Subcutaneous abdominal adipose tissue (tissue), 5 donors: ENCODE results near the gene DNAH8.

ENCODE experiments used
- H3K27ac ChIP-seq: one replicate; pipeline ENCODE4 v1.7.0; 2013; ENCODE audit warnings: low read depth, mild to moderate bottlenecking, inconsistent platforms, low read length, moderate library complexity
- H3K27me3 ChIP-seq, 5 donors: one replicate each; pipeline ENCODE4 v1.7.0; 2013; ENCODE audit warnings: low read length in 5 of 5, inconsistent platforms in 1 of 5; ENCODE audit not compliant: control insufficient read depth in 5 of 5, insufficient read depth in 4 of 5
- H3K36me3 ChIP-seq, 5 donors: one replicate each; pipeline ENCODE4 v1.7.0; 2013; ENCODE audit warnings: low read length in 5 of 5; ENCODE audit not compliant: control insufficient read depth in 5 of 5, insufficient read depth in 5 of 5
- H3K4me1 ChIP-seq, 5 donors: one replicate each; pipeline ENCODE4 v1.7.0; 2013; ENCODE audit warnings: low read length in 5 of 5, mild to moderate bottlenecking in 3 of 5, moderate library complexity in 1 of 5; ENCODE audit not compliant: control insufficient read depth in 5 of 5, insufficient read depth in 5 of 5
- H3K4me3 ChIP-seq, 5 donors: one replicate each; pipeline ENCODE4 v1.7.0; 2013; ENCODE audit warnings: low read length in 5 of 5, low read depth in 1 of 5
- H3K9ac ChIP-seq, 5 donors: one replicate each; pipeline ENCODE4 v1.7.0; 2013; ENCODE audit warnings: low read length in 5 of 5, mild to moderate bottlenecking in 4 of 5, moderate library complexity in 3 of 5
- H3K9me3 ChIP-seq, 5 donors: one replicate each; pipeline ENCODE4 v1.7.0; 2013; ENCODE audit warnings: low read length in 5 of 5; ENCODE audit not compliant: control insufficient read depth in 5 of 5
- donor health status: healthy.
- donor health status: healthy.
- donor health status: healthy.
- donor health status: healthy.
- donor health status: healthy.

DNAH8 gene

GRCh38 chr6:38684237-38684636 lies 30.9 kb upstream of the DNAH8 start:
- H3K9me3 ChIP-seq: no peaks in the 10 kb centered on the region
- H3K27me3 ChIP-seq: no peaks in the 10 kb centered on the region
- no peak overlapping the region for H3K4me3 ChIP-seq
- H3K36me3 ChIP-seq: peaks cover 18 to 22% (median 20%) of the 10 kb centered on the region in 5 donors
- no peak overlapping the region for H3K27ac ChIP-seq
- peaks cover 2 to 8% (median 7%) of the 10 kb centered on the region in 5 donors for H3K4me1 ChIP-seq
- H3K9ac ChIP-seq: no peak overlapping the region

DNA sequence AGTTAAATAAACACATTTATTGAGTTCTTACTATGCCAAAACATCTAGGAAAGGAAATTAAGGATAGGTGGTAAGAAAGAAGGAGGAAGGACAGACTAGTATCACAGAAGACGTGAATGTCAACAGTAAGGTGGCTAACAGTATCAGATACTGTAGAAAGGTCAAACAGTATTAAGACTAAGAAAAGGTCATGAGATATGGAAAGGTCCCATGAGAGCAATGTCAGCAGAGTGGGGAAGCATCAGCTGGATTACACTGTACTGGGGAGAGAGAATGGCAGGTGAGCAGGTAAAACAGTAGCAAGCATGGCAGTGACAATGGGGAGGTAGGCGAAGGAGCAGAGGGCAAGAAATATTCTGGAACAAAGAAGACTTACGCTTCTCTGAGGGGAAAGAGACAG lies 30.2 kb upstream of the DNAH8 start:
- Histone ChIP-seq H3K9ac (no peak overlapping the region), H3K27ac (no peak overlapping the region), H3K36me3 (peaks cover 16 to 22% (median 20%) of the 10 kb centered on the region in 5 donors), H3K4me1 (peaks cover 2 to 8% (median 7%) of the 10 kb centered on the region in 5 donors), H3K9me3 (no peaks in the 10 kb centered on the region), H3K27me3 (no peaks in the 10 kb centered on the region), H3K4me3 (no peak overlapping the region)

- Histone ChIP-seq H3K27ac (no peak overlapping the region), H3K27me3 (no peaks in the 10 kb centered on the region), H3K9ac (no peak overlapping the region), H3K9me3 (no peaks in the 10 kb centered on the region), H3K36me3 (peaks cover 8 to 20% (median 17%) of the 10 kb centered on the region in 5 donors), H3K4me1 (peaks cover 2 to 8% (median 7%) of the 10 kb centered on the region in 5 donors), H3K4me3 (no peak overlapping the region)
These were observed 28.7 kb upstream of the DNAH8 start for GRCh38 chr6:38686270-38687042.

DNA sequence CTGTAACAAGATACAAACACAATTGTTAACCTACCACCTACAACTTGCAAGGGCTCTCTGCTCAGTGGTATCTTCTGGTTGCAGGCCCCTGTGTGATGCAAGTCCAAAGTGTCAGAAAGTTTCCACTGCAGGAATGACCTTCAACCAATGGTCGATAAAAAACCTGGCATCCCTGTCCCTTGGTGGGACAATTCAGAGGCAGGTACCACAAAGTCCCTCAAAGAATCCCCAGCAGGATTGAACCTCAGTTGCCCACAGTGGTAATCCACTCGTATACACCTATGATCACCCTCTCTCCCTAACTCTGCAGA lies 28.1 kb upstream of the DNAH8 start:
- Histone ChIP-seq H3K27ac (no peak overlapping the region), H3K9ac (no peak overlapping the region), H3K4me3 (no peak overlapping the region), H3K27me3 (no peaks in the 10 kb centered on the region), H3K9me3 (no peaks in the 10 kb centered on the region), H3K4me1 (peaks cover 2 to 8% (median 7%) of the 10 kb centered on the region in 5 donors), H3K36me3 (peaks cover 3 to 16% (median 12%) of the 10 kb centered on the region in 5 donors)

DNA sequence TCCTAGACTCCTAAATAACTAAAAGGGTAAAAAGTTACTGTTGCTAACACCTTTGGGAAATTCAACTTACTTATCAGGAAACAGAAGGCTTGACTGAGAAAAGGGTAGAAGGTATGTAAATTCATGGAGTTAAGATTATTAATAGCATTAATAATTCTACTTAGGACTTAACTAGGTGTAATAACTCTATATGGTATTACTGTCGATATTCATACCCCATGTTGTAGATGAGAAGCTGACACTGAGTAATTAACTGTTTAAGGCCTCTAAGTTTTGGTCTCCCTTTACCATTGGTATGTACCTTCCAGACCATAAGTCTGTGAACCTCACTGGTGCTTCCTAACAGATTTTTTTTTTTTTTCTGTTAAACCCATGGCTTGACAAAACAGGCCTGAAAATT lies 27.6 kb upstream of the DNAH8 start:
- Histone ChIP-seq H3K9me3 (no peaks in the 10 kb centered on the region), H3K9ac (no peak overlapping the region), H3K27ac (no peak overlapping the region), H3K4me1 (peaks cover 2 to 8% (median 7%) of the 10 kb centered on the region in 5 donors), H3K4me3 (no peak overlapping the region), H3K27me3 (no peaks in the 10 kb centered on the region), H3K36me3 (peaks cover 3 to 13% (median 11%) of the 10 kb centered on the region in 5 donors)

DNA sequence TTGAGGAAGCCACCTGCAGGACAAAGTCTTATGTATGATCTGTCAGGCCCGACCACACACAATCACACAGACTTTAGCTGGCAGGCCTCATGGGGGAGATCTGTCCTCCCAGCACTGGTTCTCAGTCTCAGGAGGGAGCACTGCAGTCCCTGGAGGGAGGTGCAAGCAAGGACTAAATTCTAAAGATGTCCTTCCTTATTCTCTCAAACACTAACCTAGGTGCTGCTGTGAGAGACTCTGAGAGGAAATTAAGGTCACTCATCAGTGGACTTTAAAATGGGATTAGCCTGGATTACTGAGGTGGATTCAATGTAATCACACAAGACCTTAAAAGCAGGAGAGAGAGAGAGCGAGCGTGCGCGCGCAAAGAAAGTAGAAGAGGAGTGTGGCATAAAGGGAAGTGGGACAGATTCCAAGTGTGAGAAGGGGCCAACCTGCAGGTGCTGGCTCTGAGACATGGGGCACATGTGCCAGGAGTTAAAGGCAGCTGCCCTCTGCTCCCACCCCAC lies 26.5 kb upstream of the DNAH8 start:
- Histone ChIP-seq H3K27ac (no peak overlapping the region), H3K4me3 (no peak overlapping the region), H3K9me3 (no peaks in the 10 kb centered on the region), H3K27me3 (no peaks in the 10 kb centered on the region), H3K36me3 (peaks cover 0 to 9% (median 4%) of the 10 kb centered on the region in 5 donors), H3K9ac (no peak overlapping the region), H3K4me1 (peaks cover 2 to 8% (median 7%) of the 10 kb centered on the region in 5 donors)

DNA sequence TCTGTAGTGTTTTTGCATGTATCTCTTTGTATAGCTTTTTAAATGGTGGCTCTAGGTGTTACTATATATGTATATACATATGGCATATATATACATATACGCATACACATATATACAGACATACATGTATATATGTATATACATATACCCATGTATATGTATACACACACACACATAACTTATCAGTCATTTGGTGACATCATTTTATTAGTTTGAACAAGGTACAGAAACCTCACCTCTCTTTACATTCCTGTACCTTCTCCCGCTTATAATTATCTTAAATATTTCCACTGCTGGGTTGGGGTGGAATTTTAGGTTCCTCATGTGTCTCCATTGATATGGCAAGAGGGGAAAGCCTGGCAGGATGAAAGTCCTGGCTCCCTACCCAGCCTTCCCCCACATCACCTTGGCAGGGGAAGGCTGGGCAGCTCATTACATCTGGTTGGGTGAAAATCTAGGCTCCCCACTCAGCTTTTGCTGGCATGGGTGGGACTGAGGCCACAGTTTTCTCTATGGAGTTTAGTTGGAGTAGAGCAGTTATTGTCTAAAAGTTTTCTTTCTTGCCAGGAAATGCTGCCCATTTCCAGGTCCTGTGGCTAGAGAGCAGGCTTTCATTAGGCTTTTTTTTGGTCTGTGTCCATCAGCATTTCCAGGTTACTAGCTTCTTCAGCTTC lies 19.7 kb upstream of the DNAH8 start:
- Histone ChIP-seq H3K27ac (no peak overlapping the region), H3K27me3 (no peaks in the 10 kb centered on the region)

GRCh38 chr6:38695933-38696332 lies 19.2 kb upstream of the DNAH8 start:
- peaks cover 0 to 2% (median 0%) of the 10 kb centered on the region in 5 donors for H3K36me3 ChIP-seq
- H3K9me3 ChIP-seq: peaks cover 0 to 7% (median 5%) of the 10 kb centered on the region in 5 donors
- H3K4me3 ChIP-seq: no peak overlapping the region
- no peaks in the 10 kb centered on the region for H3K4me1 ChIP-seq
- no peak overlapping the region for H3K27ac ChIP-seq
- H3K9ac ChIP-seq: no peak overlapping the region
- H3K27me3 ChIP-seq: no peaks in the 10 kb centered on the region

More for the DNA sequence above, 19.7 kb upstream of the DNAH8 start:
- Histone ChIP-seq H3K36me3 (peaks cover 0 to 2% (median 0%) of the 10 kb centered on the region in 5 donors), H3K9me3 (peaks cover 0 to 5% (median 4%) of the 10 kb centered on the region in 5 donors), H3K9ac (no peak overlapping the region), H3K4me1 (no peaks in the 10 kb centered on the region), H3K4me3 (no peak overlapping the region)

- no peak overlapping the region for H3K27ac ChIP-seq
- H3K9ac ChIP-seq: no peak overlapping the region
- H3K27me3 ChIP-seq: no peaks in the 10 kb centered on the region
- peaks cover 0 to 2% (median 0%) of the 10 kb centered on the region in 5 donors for H3K36me3 ChIP-seq
- H3K4me3 ChIP-seq: no peak overlapping the region
- H3K9me3 ChIP-seq: peaks cover 0 to 7% (median 5%) of the 10 kb centered on the region in 5 donors
- no peaks in the 10 kb centered on the region for H3K4me1 ChIP-seq
These were observed 18.8 kb upstream of the DNAH8 start for GRCh38 chr6:38696345-38696744.

- no peak overlapping the region for H3K4me3 ChIP-seq
- no peak overlapping the region for H3K9ac ChIP-seq
- H3K27me3 ChIP-seq: no peaks in the 10 kb centered on the region
- peaks cover 0 to 10% (median 7%) of the 10 kb centered on the region in 5 donors for H3K4me1 ChIP-seq
- peaks cover 0 to 2% (median 0%) of the 10 kb centered on the region in 5 donors for H3K36me3 ChIP-seq
- H3K9me3 ChIP-seq: peaks cover 0 to 7% (median 5%) of the 10 kb centered on the region in 5 donors
- no peak overlapping the region for H3K27ac ChIP-seq
These were observed 17.3 kb upstream of the DNAH8 start for GRCh38 chr6:38697846-38698245.
